Mesendoderm (in vitro differentiated cells): ENCODE measurements around the gene DEFB131A. TPM values are rescaled to one million over a fixed set of nuclear protein-coding genes. Genes with fewer than 3 reads are reported as not detected.
"Not testable (repeated sequence)": the region's sequence is repeated elsewhere in the genome, so short reads cannot be mapped to it uniquely, and the experiment has no call there.

Experiments
- DNase-seq: peaks from one replicate; pipeline ENCODE4 v3.0.0; 2013
- H2AK5ac ChIP-seq: 2 replicates; pipeline ENCODE4 v1.6.1; 2013; ENCODE audit warnings: low read length, inconsistent platforms
- H2BK120ac ChIP-seq: 2 replicates; pipeline ENCODE4 v1.6.1; 2013; ENCODE audit warnings: low read depth, mild to moderate bottlenecking, low read length, moderate library complexity, mixed read lengths
- H2BK15ac ChIP-seq: replicated peaks from 2 replicates; pipeline ENCODE4 v1.6.1; 2013; ENCODE audit warnings: low read depth, mild to moderate bottlenecking, moderate library complexity
- H2BK5ac ChIP-seq: 2 replicates; pipeline ENCODE4 v1.6.1; 2013; ENCODE audit warnings: low read length, inconsistent platforms
- H3K18ac ChIP-seq: 2 replicates; pipeline ENCODE4 v1.6.1; 2013; ENCODE audit warnings: mild to moderate bottlenecking, low read length, mixed read lengths
- H3K23ac ChIP-seq: one replicate; pipeline ENCODE4 v1.6.1; 2013; ENCODE audit warnings: low read length
- H3K27ac ChIP-seq: 2 replicates; pipeline ENCODE4 v1.5.1; 2013; ENCODE audit warnings: low read depth, mild to moderate bottlenecking, inconsistent platforms, low read length, moderate library complexity
- H3K27me3 ChIP-seq: 2 replicates; pipeline ENCODE4 v1.6.1; 2013; ENCODE audit warnings: low read length, control low read depth, mild to moderate bottlenecking, inconsistent platforms; ENCODE audit not compliant: insufficient read depth, poor library complexity
- H3K36me3 ChIP-seq: 2 replicates; pipeline ENCODE4 v1.6.1; 2013; ENCODE audit warnings: low read length, inconsistent platforms; ENCODE audit not compliant: control insufficient read depth, insufficient read depth
- H3K4ac ChIP-seq: one replicate; pipeline ENCODE4 v1.6.1; 2013; ENCODE audit warnings: low read depth, mild to moderate bottlenecking, low read length, moderate library complexity
- H3K4me1 ChIP-seq: 2 replicates; pipeline ENCODE4 v1.6.1; 2013; ENCODE audit warnings: low read depth, low read length, inconsistent platforms; ENCODE audit not compliant: control insufficient read depth
- H3K4me2 ChIP-seq: 2 replicates; pipeline ENCODE4 v1.6.1; 2013; ENCODE audit warnings: low read length
- H3K4me3 ChIP-seq: 2 replicates; pipeline ENCODE4 v1.5.1; 2013; ENCODE audit warnings: mild to moderate bottlenecking, low read length
- H3K56ac ChIP-seq: one replicate; pipeline ENCODE4 v1.6.1; 2013; ENCODE audit warnings: low read length
- H3K79me1 ChIP-seq: 2 replicates; pipeline ENCODE4 v1.6.1; 2013; ENCODE audit warnings: low read length, inconsistent platforms
- H3K79me2 ChIP-seq: 2 replicates; pipeline ENCODE4 v1.6.1; 2013; ENCODE audit warnings: mild to moderate bottlenecking, low read length; ENCODE audit not compliant: control insufficient read depth, insufficient read depth
- H3K9ac ChIP-seq: 2 replicates; pipeline ENCODE4 v1.6.1; 2013; ENCODE audit warnings: low read length, inconsistent platforms
- H4K5ac ChIP-seq: one replicate; pipeline ENCODE4 v1.6.1; 2013; ENCODE audit warnings: low read length
- H4K8ac ChIP-seq: one replicate; pipeline ENCODE4 v1.6.1; 2013; ENCODE audit warnings: low read depth, mild to moderate bottlenecking, control low read depth, low read length, moderate library complexity
- WGBS: extraction: QIAGEN DNeasy Blood & Tissue Kit; methylation state at CpG from one replicate; pipeline ENCODE4 v1.1.7; 2013; ENCODE audit warnings: low lambda C conversion rate, missing lambda C conversion rate; ENCODE audit not compliant: insufficient coverage; ENCODE audit errors: extremely low coverage; 5-methylcytosine and 5-hydroxymethylcytosine counted together
- small RNA-seq: library from polyadenylated mRNA; stranded (forward); fragments of <200 nt; extraction: miRNeasy Mini kit (QIAGEN cat#:217004); gene quantifications from one replicate; pipeline ENCODE3, GENCODE V24; 2013; ENCODE audit not compliant: insufficient read depth

Gene DEFB131A

GRCh38 chr4:9495443-9495842 is 51.2 kb downstream of the DEFB131A start:
- no CpG with 5 or more reads among the region's 12 CpGs for WGBS
- not testable (repeated sequence) for H3K4me3 ChIP-seq, H3K27me3 ChIP-seq, H3K4ac ChIP-seq, H3K23ac ChIP-seq, H2BK120ac ChIP-seq, H3K79me1 ChIP-seq, H3K4me2 ChIP-seq, H3K18ac ChIP-seq, H2BK5ac ChIP-seq, H3K79me2 ChIP-seq, H4K8ac ChIP-seq, H4K5ac ChIP-seq, H3K56ac ChIP-seq, H3K9ac ChIP-seq, H2BK15ac ChIP-seq, H2AK5ac ChIP-seq, H3K4me1 ChIP-seq, H3K27ac ChIP-seq, H3K36me3 ChIP-seq
- DNase-seq = peak; percentile 77

DNA sequence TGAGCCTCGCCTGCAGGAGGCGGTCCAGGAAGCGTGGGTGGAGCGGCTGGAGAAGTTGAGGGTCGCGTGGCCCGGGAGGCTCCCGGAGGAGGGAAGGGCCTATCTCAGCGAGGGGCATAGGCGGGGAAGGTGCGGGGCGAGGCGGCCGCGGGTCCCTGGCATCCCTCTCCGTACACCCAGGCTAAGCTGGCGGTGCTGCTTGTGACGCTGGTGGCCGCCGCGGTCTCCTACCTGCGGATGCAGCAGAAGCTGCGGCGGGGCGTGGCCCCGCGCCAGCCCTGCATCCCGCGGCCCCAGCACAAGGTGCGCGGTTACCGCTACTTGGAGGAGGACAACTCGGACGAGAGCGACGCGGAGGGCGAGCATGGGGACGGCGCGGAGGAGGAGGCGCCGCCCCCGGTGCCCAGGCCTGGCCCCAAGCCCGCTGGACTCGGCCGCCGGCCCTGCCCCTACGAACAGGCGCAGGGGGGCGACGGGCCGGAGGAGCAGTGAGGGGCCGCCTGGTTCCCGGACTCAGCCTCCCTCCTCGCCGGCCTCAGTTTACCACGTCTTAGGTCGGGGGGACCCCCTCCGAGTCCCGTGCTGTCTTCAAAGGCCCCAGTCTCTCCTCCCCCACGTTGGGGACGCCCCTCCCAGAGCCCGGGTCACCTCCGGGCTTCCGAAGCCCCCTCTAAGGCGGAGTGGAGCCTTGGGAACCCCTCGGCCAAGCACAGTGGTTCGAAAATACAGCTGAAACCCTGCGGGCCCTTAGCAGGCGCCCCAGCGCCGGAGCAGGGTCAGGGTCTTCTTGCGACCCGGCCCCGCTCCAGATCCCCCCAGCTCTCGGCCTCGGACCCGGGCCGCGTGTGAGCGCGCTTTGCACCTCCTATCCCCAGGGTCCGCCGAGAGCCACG is 53.6 kb downstream of the DEFB131A start:
- Histone ChIP-seq H3K4me2 (peak overlapping the region; percentile 36), H3K56ac (peak overlapping the region; percentile 15), H3K9ac (peak overlapping the region; percentile 51)
- H3K18ac ChIP-seq, H3K4me3 ChIP-seq, H3K4me1 ChIP-seq, DNase-seq, H4K5ac ChIP-seq, H3K79me2 ChIP-seq, H3K23ac ChIP-seq, H2BK120ac ChIP-seq, H4K8ac ChIP-seq, H3K27ac ChIP-seq, H3K36me3 ChIP-seq, H2BK5ac ChIP-seq, H2AK5ac ChIP-seq, H2BK15ac ChIP-seq, H3K27me3 ChIP-seq, H3K4ac ChIP-seq, H3K79me1 ChIP-seq: not testable (repeated sequence)
- WGBS = no CpG with 5 or more reads among the region's 86 CpGs

DNA sequence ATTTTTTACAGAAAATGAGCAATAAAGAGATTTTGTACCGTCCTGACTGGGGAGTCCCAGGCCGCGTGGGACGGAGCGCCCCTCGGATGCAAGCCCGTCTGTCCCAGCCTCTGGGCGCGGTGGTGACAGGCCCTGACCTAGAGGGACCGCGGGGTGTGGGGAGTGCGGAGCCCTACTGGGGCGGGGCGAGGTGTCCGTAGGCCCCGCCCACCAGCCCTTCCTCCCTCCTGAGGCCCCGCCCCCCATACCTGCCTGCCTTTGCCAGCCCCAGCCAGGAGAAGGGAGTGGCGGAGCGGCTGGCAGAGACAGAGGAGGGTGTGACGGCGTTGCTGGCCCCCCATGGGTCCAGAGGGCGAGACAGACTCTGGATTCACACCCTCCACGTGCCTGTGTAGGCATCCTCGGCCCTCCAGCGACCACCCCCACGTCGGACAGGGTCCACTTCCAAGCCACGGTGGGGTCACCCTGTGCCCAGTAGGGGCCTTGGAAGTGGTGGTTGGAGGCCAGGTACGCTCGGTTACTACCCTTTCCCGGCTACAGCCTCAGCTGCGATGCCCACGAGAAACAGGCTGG is 54.3 kb downstream of the DEFB131A start:
- H2BK5ac ChIP-seq, H4K8ac ChIP-seq, H3K4me1 ChIP-seq, H3K79me1 ChIP-seq, H3K27me3 ChIP-seq, H3K4me3 ChIP-seq, H4K5ac ChIP-seq, H3K23ac ChIP-seq, H3K36me3 ChIP-seq, H3K18ac ChIP-seq, H2BK15ac ChIP-seq, H3K56ac ChIP-seq, H2AK5ac ChIP-seq, H2BK120ac ChIP-seq, H3K4ac ChIP-seq, H3K27ac ChIP-seq, H3K79me2 ChIP-seq: not testable (repeated sequence)
- Histone ChIP-seq H3K9ac (peak overlapping the region; percentile 51), H3K4me2 (peak overlapping the region; percentile 36)
- WGBS = no CpG with 5 or more reads among the region's 33 CpGs
- peak; percentile 44 for DNase-seq

- not testable (repeated sequence) for H2AK5ac ChIP-seq, H2BK120ac ChIP-seq, H3K56ac ChIP-seq, H3K4ac ChIP-seq, DNase-seq, H4K5ac ChIP-seq, H3K4me2 ChIP-seq, H3K36me3 ChIP-seq, H3K4me1 ChIP-seq, H2BK5ac ChIP-seq, H3K18ac ChIP-seq, H3K23ac ChIP-seq, H3K79me2 ChIP-seq, H3K4me3 ChIP-seq, H3K27ac ChIP-seq, H4K8ac ChIP-seq, H3K79me1 ChIP-seq, H3K9ac ChIP-seq, H3K27me3 ChIP-seq, H2BK15ac ChIP-seq
- no CpG with 5 or more reads among the region's 16 CpGs for WGBS
Measured at GRCh38 chr4:9499974-9500487, 55.8 kb downstream of the DEFB131A start.

Small RNA genes within 50 kb of the gene (small RNA-seq; reads per million reads assigned to genes)
- not detected for gene RNA5SP153
